H1 (cell line): ENCODE results near the gene TSPAN4. TPM values are rescaled to one million over a fixed set of nuclear protein-coding genes. Genes with fewer than 3 reads are reported as not detected.

Experiments used
- GTF2F1 ChIP-seq: IDR thresholded peaks from 2 replicates; pipeline ENCODE4 v1.6.1; 2012; ENCODE audit warnings: low read depth, low read length, improper control_type of control experiment, borderline replicate concordance
- JUN ChIP-seq: IDR thresholded peaks from 2 replicates; pipeline ENCODE4 v1.6.1; 2011; ENCODE audit warnings: low read depth, mild to moderate bottlenecking, improper control_type of control experiment, low read length
- KDM5A ChIP-seq: fragments of 200-600 bp; IDR thresholded peaks from 2 replicates; pipeline ENCODE4 v1.7.1; 2012; ENCODE audit warnings: mild to moderate bottlenecking, low read length, inconsistent platforms, mixed read lengths
- TCF12 ChIP-seq: IDR thresholded peaks from 2 replicates; pipeline ENCODE4 v1.6.1; 2011; ENCODE audit warnings: low read depth, mild to moderate bottlenecking, low read length
- polyA plus RNA-seq, 7 experiments: library from polyadenylated mRNA; depleted of rRNA in 3 of 7; stranded (reverse) in 5 of 7; unstranded in 2 of 7; fragments of >200 nt in 5 of 7; fragments of 200-250 nt in 2 of 7; gene quantifications; 1 replicate in 5 of 7; 2 replicates in 1 of 7; 4 replicates in 1 of 7; pipeline versions ENCODE4 v1.2.1 to v1.2.3, GENCODE V29; 2011 to 2013; ENCODE audit warnings: missing spikeins in 2 of 7, mixed read lengths in 2 of 7
- total RNA-seq: library from RNA; stranded (reverse); fragmentation: NEBNext Ultra II Directional; extraction: Animal tissue kit (Norgen Biotek cat#: 25700); gene quantifications from 2 replicates; pipeline ENCODE4 v1.2.1, GENCODE V29; 2021

TSPAN4 gene
- total and polyA plus RNA-seq, 2 of the 8 experiments (the other 6 are each of a cell fraction or from before 2014, with no cell fraction given) = 74.1 to 145 TPM

DNA sequence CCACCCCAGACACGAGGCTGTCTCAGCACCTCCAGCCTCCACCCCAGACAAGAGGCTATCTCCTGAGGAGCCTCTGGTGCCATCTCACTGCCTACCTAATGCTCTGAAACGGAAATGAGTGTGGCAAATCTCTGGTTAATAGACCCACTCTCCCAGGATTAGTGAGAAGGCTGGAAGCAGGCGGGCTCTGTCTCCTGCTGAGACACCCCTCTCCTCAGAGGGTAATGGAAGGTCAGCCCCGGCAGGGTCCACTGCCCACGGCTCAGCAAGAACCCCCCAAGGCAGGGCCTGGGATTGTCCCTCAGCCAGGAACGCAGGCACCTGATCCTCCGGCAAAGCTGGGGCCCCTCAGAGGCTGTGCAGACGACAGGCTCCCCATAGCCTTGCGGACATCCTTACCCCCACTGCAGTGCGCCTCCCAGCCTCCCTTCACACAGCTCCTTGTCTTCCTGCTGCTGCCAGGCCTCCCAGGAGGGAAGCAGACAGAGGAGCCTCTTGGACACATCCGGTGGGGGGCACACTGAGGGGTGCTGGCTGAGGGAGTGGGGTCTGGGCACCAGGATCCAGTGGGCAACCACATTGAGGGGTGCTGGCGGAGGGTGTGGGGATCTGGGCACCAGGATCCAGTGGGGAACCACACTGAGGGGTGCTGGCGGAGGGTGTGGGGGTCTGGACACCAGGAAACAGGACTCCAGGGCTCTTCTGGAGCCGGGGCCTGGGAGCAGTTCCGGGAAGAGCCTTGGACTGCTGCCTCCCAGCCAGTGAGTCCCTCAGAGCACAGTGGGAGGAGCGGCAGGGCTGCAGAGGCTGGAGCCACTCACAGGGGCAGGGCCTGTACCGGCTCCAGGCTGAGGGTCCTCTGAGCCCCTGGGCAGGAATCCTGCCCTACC lies 54.8 kb downstream of the TSPAN4 start (continued):
- TF ChIP-seq JUN (no peak), KDM5A (no peak), GTF2F1 (no peak), TCF12 (no peak)
